ENCODE data around the gene AFF3. TPM values are rescaled to one million over a fixed set of nuclear protein-coding genes. Genes with fewer than 3 reads are reported as not detected.

Gene AFF3
- total RNA-seq, 2 experiments from 2014 or later = 5.6 TPM

GRCh38 chr2:99803846-99804245 lies 338.5 kb downstream of the AFF3 start:
- Mint-ChIP-seq H3K4me1 (no peaks in the 10 kb centered on the region), H3K27ac (no peak overlapping the region), H3K36me3 (ENCODE audit: low read depth) (no peaks in the 10 kb centered on the region), H3K9me3 (ENCODE audit: low read depth) (no peaks in the 10 kb centered on the region), H3K27me3 (no peaks in the 10 kb centered on the region), H3K4me3 (no peak overlapping the region)
- ATAC-seq (no peak), DNase-seq (no peak)
- CTCF ChIA-PET = no interaction called here
- intact Hi-C loops (cut with DNase I, micrococcal nuclease) = no loop called here
- POLR2A ChIA-PET = no interaction called here

- POLR2A ChIA-PET = no interaction called here
- Mint-ChIP-seq H3K27ac (no peak overlapping the region), H3K36me3 (ENCODE audit: low read depth) (no peaks in the 10 kb centered on the region), H3K9me3 (ENCODE audit: low read depth) (peaks cover 3% of the 10 kb centered on the region), H3K4me3 (no peak overlapping the region), H3K4me1 (no peaks in the 10 kb centered on the region), H3K27me3 (no peaks in the 10 kb centered on the region)
- DNase-seq (no peak), ATAC-seq (no peak)
- intact Hi-C loops (cut with DNase I, micrococcal nuclease) = no loop called here
- CTCF ChIA-PET = no interaction called here
Observed at GRCh38 chr2:99802734-99803133, 339.7 kb downstream of the AFF3 start.

- ATAC-seq (no peak), DNase-seq (no peak)
- H3K4me1 Mint-ChIP-seq = no peaks in the 10 kb centered on the region
- no peaks in the 10 kb centered on the region for H3K27me3 Mint-ChIP-seq
- ChIA-PET CTCF (no interaction called here), POLR2A (interaction anchor here (0.7 kb wide), 1 partner anchor 15 kb away, joined by 3 read pairs; no protein-coding TSS in a partner anchor)
- H3K4me3 Mint-ChIP-seq = no peak overlapping the region
- intact Hi-C loops (cut with DNase I, micrococcal nuclease) = no loop called here
- no peak overlapping the region for H3K27ac Mint-ChIP-seq
- peaks cover 16% of the 10 kb centered on the region for H3K9me3 Mint-ChIP-seq (ENCODE audit: low read depth)
- peaks cover 11% of the 10 kb centered on the region for H3K36me3 Mint-ChIP-seq (ENCODE audit: low read depth)
Observed at GRCh38 chr2:99801327-99801901, 341.0 kb downstream of the AFF3 start.

GRCh38 chr2:99797475-99797874 lies 344.9 kb downstream of the AFF3 start:
- DNase-seq (no peak), ATAC-seq (no peak)
- no peaks in the 10 kb centered on the region for H3K27me3 Mint-ChIP-seq
- H3K27ac Mint-ChIP-seq = no peak overlapping the region
- intact Hi-C loops (cut with DNase I, micrococcal nuclease) = no loop called here
- H3K9me3 Mint-ChIP-seq (ENCODE audit: low read depth) = peaks cover 16% of the 10 kb centered on the region
- POLR2A ChIA-PET = no interaction called here
- CTCF ChIA-PET = interaction anchor here (0.6 kb wide), 1 partner anchor 238 kb away, joined by 3 read pairs; no protein-coding TSS in a partner anchor
- H3K4me1 Mint-ChIP-seq = no peaks in the 10 kb centered on the region
- no peak overlapping the region for H3K4me3 Mint-ChIP-seq
- peaks cover 12% of the 10 kb centered on the region for H3K36me3 Mint-ChIP-seq (ENCODE audit: low read depth)

GRCh38 chr2:99794414-99794813 lies 348.0 kb downstream of the AFF3 start:
- CTCF ChIA-PET = interaction anchor here (1.3 kb wide), 1 partner anchor 15 kb away, joined by 3 read pairs; no protein-coding TSS in a partner anchor

GRCh38 chr2:99793022-99793421 lies 349.4 kb downstream of the AFF3 start:
- CTCF ChIA-PET = no interaction called here
- no peak overlapping the region for H3K27ac Mint-ChIP-seq

More at GRCh38 chr2:99794414-99794813, 348.0 kb downstream of the AFF3 start:
- Mint-ChIP-seq H3K27ac (no peak overlapping the region), H3K4me1 (no peaks in the 10 kb centered on the region), H3K9me3 (ENCODE audit: low read depth) (peaks cover 16% of the 10 kb centered on the region), H3K27me3 (no peaks in the 10 kb centered on the region), H3K36me3 (ENCODE audit: low read depth) (peaks cover 12% of the 10 kb centered on the region), H3K4me3 (no peak overlapping the region)
- intact Hi-C loops (cut with DNase I, micrococcal nuclease) = no loop called here
- DNase-seq (no peak), ATAC-seq (no peak)
- POLR2A ChIA-PET = no interaction called here

GRCh38 chr2:99789849-99790248 lies 352.5 kb downstream of the AFF3 start:
- no peak for DNase-seq
- Mint-ChIP-seq H3K36me3 (ENCODE audit: low read depth) (no peaks in the 10 kb centered on the region), H3K27ac (no peak overlapping the region), H3K4me3 (no peak overlapping the region), H3K27me3 (no peaks in the 10 kb centered on the region), H3K9me3 (ENCODE audit: low read depth) (no peaks in the 10 kb centered on the region), H3K4me1 (no peaks in the 10 kb centered on the region)
- ChIA-PET CTCF (interaction anchor here (1.0 kb wide), 1 partner anchor 231 kb away, joined by 3 read pairs; no protein-coding TSS in a partner anchor), POLR2A (interaction anchor here (0.6 kb wide), 1 partner anchor 69 kb away, joined by 3 read pairs; no protein-coding TSS in a partner anchor)
- intact Hi-C loops (cut with DNase I, micrococcal nuclease) = no loop called here
- no peak for ATAC-seq

More at GRCh38 chr2:99793022-99793421, 349.4 kb downstream of the AFF3 start:
- no peak overlapping the region for H3K4me3 Mint-ChIP-seq
- H3K27me3 Mint-ChIP-seq = no peaks in the 10 kb centered on the region
- H3K4me1 Mint-ChIP-seq = no peaks in the 10 kb centered on the region
- DNase-seq (no peak), ATAC-seq (no peak)
- intact Hi-C loops (cut with DNase I, micrococcal nuclease) = no loop called here
- peaks cover 12% of the 10 kb centered on the region for H3K36me3 Mint-ChIP-seq (ENCODE audit: low read depth)
- H3K9me3 Mint-ChIP-seq (ENCODE audit: low read depth) = peaks cover 15% of the 10 kb centered on the region
- POLR2A ChIA-PET = no interaction called here

- POLR2A ChIA-PET = no interaction called here
- H3K27ac Mint-ChIP-seq = no peak overlapping the region
- ATAC-seq = no peak
- H3K27me3 Mint-ChIP-seq = no peaks in the 10 kb centered on the region
- CTCF ChIA-PET = no interaction called here
- no peaks in the 10 kb centered on the region for H3K9me3 Mint-ChIP-seq (ENCODE audit: low read depth)
- DNase-seq = no peak
- H3K36me3 Mint-ChIP-seq (ENCODE audit: low read depth) = no peaks in the 10 kb centered on the region
- intact Hi-C loops (cut with DNase I, micrococcal nuclease) = no loop called here
- no peak overlapping the region for H3K4me3 Mint-ChIP-seq
- no peaks in the 10 kb centered on the region for H3K4me1 Mint-ChIP-seq
Observed at GRCh38 chr2:99787769-99788382, 354.5 kb downstream of the AFF3 start.

- DNase-seq (no peak), ATAC-seq (no peak)
- ChIA-PET CTCF (no interaction called here), POLR2A (no interaction called here)
- no peaks in the 10 kb centered on the region for H3K4me1 Mint-ChIP-seq
- H3K27ac Mint-ChIP-seq = no peak overlapping the region
- H3K4me3 Mint-ChIP-seq = no peak overlapping the region
- H3K9me3 Mint-ChIP-seq (ENCODE audit: low read depth) = no peaks in the 10 kb centered on the region
- intact Hi-C loops (cut with DNase I, micrococcal nuclease) = no loop called here
- no peaks in the 10 kb centered on the region for H3K27me3 Mint-ChIP-seq
- H3K36me3 Mint-ChIP-seq (ENCODE audit: low read depth) = no peaks in the 10 kb centered on the region
Observed at GRCh38 chr2:99786636-99787390, 355.6 kb downstream of the AFF3 start.

- H3K4me1 Mint-ChIP-seq = no peaks in the 10 kb centered on the region
- H3K27me3 Mint-ChIP-seq = no peaks in the 10 kb centered on the region
- H3K27ac Mint-ChIP-seq = no peak overlapping the region
- no peak overlapping the region for H3K4me3 Mint-ChIP-seq
- ChIA-PET POLR2A (no interaction called here), CTCF (no interaction called here)
- peaks cover 4% of the 10 kb centered on the region for H3K9me3 Mint-ChIP-seq (ENCODE audit: low read depth)
- no peak for ATAC-seq
- intact Hi-C loops (cut with DNase I, micrococcal nuclease) = no loop called here
- no peak for DNase-seq
- no peaks in the 10 kb centered on the region for H3K36me3 Mint-ChIP-seq (ENCODE audit: low read depth)
Observed at GRCh38 chr2:99784946-99785345, 357.4 kb downstream of the AFF3 start.

GRCh38 chr2:99784282-99784681 lies 358.1 kb downstream of the AFF3 start:
- ChIA-PET CTCF (no interaction called here), POLR2A (no interaction called here)

GRCh38 chr2:99780276-99780675 lies 362.1 kb downstream of the AFF3 start:
- ChIA-PET POLR2A (no interaction called here), CTCF (no interaction called here)
- intact Hi-C loops (cut with DNase I, micrococcal nuclease) = no loop called here
- no peaks in the 10 kb centered on the region for H3K4me1 Mint-ChIP-seq
- H3K27ac Mint-ChIP-seq = no peak overlapping the region
- no peaks in the 10 kb centered on the region for H3K27me3 Mint-ChIP-seq
- peaks cover 11% of the 10 kb centered on the region for H3K9me3 Mint-ChIP-seq (ENCODE audit: low read depth)
- H3K4me3 Mint-ChIP-seq = no peak overlapping the region
- ATAC-seq (no peak), DNase-seq (no peak)
- H3K36me3 Mint-ChIP-seq (ENCODE audit: low read depth) = peaks cover 2% of the 10 kb centered on the region

More at GRCh38 chr2:99784282-99784681, 358.1 kb downstream of the AFF3 start:
- intact Hi-C loops (cut with DNase I, micrococcal nuclease) = no loop called here
- ATAC-seq (no peak), DNase-seq (no peak)
- no peak overlapping the region for H3K4me3 Mint-ChIP-seq
- no peaks in the 10 kb centered on the region for H3K36me3 Mint-ChIP-seq (ENCODE audit: low read depth)
- no peak overlapping the region for H3K27ac Mint-ChIP-seq
- H3K4me1 Mint-ChIP-seq = no peaks in the 10 kb centered on the region
- H3K27me3 Mint-ChIP-seq = no peaks in the 10 kb centered on the region
- H3K9me3 Mint-ChIP-seq (ENCODE audit: low read depth) = peaks cover 7% of the 10 kb centered on the region

Measured in activated CD4-positive, alpha-beta T cell treated with anti-CD3 and anti-CD28 coated beads for 36 hours (primary cell).